ENCODE results near the gene WNT1.

The WNT1 gene

GRCh38 chr12:49000346-49000745 lies 22.2 kb downstream of the WNT1 start:
- DNase-seq (ENCODE audit: low read depth in 2 of 2): no peak

- DNase-seq (ENCODE audit: low read depth in 2 of 2): no peak
These were observed 30.8 kb downstream of the WNT1 start for GRCh38 chr12:49008943-49009342.

- DNase-seq (ENCODE audit: low read depth in 2 of 2): no peak
These were observed 32.1 kb downstream of the WNT1 start for GRCh38 chr12:49010092-49010668.

GRCh38 chr12:49012739-49013138 lies 34.6 kb downstream of the WNT1 start:
- no peak for DNase-seq (ENCODE audit: low read depth in 2 of 2)

GRCh38 chr12:49013428-49013827 lies 35.3 kb downstream of the WNT1 start:
- no peak for DNase-seq (ENCODE audit: low read depth in 2 of 2)

GRCh38 chr12:49014547-49014946 lies 36.4 kb downstream of the WNT1 start:
- DNase-seq (ENCODE audit: low read depth in 2 of 2): no peak

GRCh38 chr12:49015196-49015595 lies 37.1 kb downstream of the WNT1 start:
- DNase-seq (ENCODE audit: low read depth in 2 of 2): no peak

- no peak for DNase-seq (ENCODE audit: low read depth in 2 of 2)
These were observed 39.8 kb downstream of the WNT1 start for GRCh38 chr12:49017891-49018260.

GRCh38 chr12:49018261-49019119 lies 40.4 kb downstream of the WNT1 start, which contains the start of gene PRKAG1:
Gene PRKAG1 (minus strand): TSS chr12:49018776. CDS start chr12:49018740, 36 bp downstream.
- DNase-seq (ENCODE audit: low read depth in 2 of 2): peak; percentile 85 to 92

- DNase-seq (ENCODE audit: low read depth in 2 of 2): no peak
These were observed 41.0 kb downstream of the WNT1 start for GRCh38 chr12:49019120-49019430.

GRCh38 chr12:49019443-49020324 lies 41.6 kb downstream of the WNT1 start:
- no peak for DNase-seq (ENCODE audit: low read depth in 2 of 2)

GRCh38 chr12:49020441-49020840 lies 42.3 kb downstream of the WNT1 start:
- DNase-seq (ENCODE audit: low read depth in 2 of 2): no peak

GRCh38 chr12:49021292-49021915 lies 43.3 kb downstream of the WNT1 start:
- DNase-seq (ENCODE audit: low read depth in 2 of 2): no peak

GRCh38 chr12:49022558-49023178 lies 44.5 kb downstream of the WNT1 start:
- no peak for DNase-seq (ENCODE audit: low read depth in 2 of 2)

GRCh38 chr12:49023812-49024211 lies 45.7 kb downstream of the WNT1 start:
- DNase-seq (ENCODE audit: low read depth in 2 of 2): no peak

- DNase-seq (ENCODE audit: low read depth in 2 of 2): no peak
These were observed 46.4 kb downstream of the WNT1 start for GRCh38 chr12:49024543-49024942.

- DNase-seq (ENCODE audit: low read depth in 2 of 2): no peak
These were observed 47.3 kb downstream of the WNT1 start for GRCh38 chr12:49025463-49025862.

- DNase-seq (ENCODE audit: low read depth in 2 of 2): no peak
These were observed 48.0 kb downstream of the WNT1 start for GRCh38 chr12:49026101-49026500.

GRCh38 chr12:49026678-49027480 lies 48.8 kb downstream of the WNT1 start:
- no peak for DNase-seq (ENCODE audit: low read depth in 2 of 2)

- no peak for DNase-seq (ENCODE audit: low read depth in 2 of 2)
These were observed 49.9 kb downstream of the WNT1 start for GRCh38 chr12:49027846-49028555.
